Uterus (tissue), 2 donors: Measurements from ENCODE around the gene ADARB2.

Experiments used
- POLR2A ChIP-seq, 2 donors: fragments of 450-650 bp; IDR thresholded peaks; one replicate each; pipeline ENCODE4 v1.6.1; 2016; ENCODE audit warnings: antibody characterized with exemption in 2 of 2, mild to moderate bottlenecking in 1 of 2, moderate library complexity in 1 of 2
- TF ChIP-seq, protein P1 (sequence below), 4 experiments: fragments of 200-600 bp in 2 of 4; fragments of 450-650 bp in 2 of 4; sonication (generic) in 2 of 4; IDR thresholded peaks; one replicate each; pipeline ENCODE4 v1.5.1; 2016 to 2019; ENCODE audit warnings: antibody characterized with exemption in 4 of 4, mild to moderate bottlenecking in 2 of 4, moderate library complexity in 1 of 4

GRCh38 chr10:1151076-1152033 lies 586.0 kb downstream of the ADARB2 start:
- TF ChIP-seq, protein P1, sequence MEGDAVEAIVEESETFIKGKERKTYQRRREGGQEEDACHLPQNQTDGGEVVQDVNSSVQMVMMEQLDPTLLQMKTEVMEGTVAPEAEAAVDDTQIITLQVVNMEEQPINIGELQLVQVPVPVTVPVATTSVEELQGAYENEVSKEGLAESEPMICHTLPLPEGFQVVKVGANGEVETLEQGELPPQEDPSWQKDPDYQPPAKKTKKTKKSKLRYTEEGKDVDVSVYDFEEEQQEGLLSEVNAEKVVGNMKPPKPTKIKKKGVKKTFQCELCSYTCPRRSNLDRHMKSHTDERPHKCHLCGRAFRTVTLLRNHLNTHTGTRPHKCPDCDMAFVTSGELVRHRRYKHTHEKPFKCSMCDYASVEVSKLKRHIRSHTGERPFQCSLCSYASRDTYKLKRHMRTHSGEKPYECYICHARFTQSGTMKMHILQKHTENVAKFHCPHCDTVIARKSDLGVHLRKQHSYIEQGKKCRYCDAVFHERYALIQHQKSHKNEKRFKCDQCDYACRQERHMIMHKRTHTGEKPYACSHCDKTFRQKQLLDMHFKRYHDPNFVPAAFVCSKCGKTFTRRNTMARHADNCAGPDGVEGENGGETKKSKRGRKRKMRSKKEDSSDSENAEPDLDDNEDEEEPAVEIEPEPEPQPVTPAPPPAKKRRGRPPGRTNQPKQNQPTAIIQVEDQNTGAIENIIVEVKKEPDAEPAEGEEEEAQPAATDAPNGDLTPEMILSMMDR (IDR thresholded peaks at IDR 0.05) = no peak
- no peak for TF ChIP-seq POLR2A (IDR thresholded peaks at IDR 0.05)
